H9 (cell line): Measurements from ENCODE around the gene SGSM2. TPM values are rescaled to one million over a fixed set of nuclear protein-coding genes. Genes with fewer than 3 reads are reported as not detected.

Experiments
- DNase-seq: peaks from one replicate; pipeline ENCODE4 v3.0.0-alpha.2; 2017
- H2AFZ ChIP-seq: one replicate; pipeline ENCODE4 v1.6.1; 2013; ENCODE audit warnings: mild to moderate bottlenecking, low read length, control low read depth, moderate library complexity
- H2AK5ac ChIP-seq: 2 replicates; pipeline ENCODE4 v1.6.1; 2013; ENCODE audit warnings: low read length, control low read depth, mixed read lengths; ENCODE audit not compliant: insufficient read length
- H2BK120ac ChIP-seq: one replicate; pipeline ENCODE4 v1.6.1; 2013; ENCODE audit warnings: low read depth, mild to moderate bottlenecking, low read length, control low read depth, inconsistent platforms; ENCODE audit not compliant: poor library complexity, severe bottlenecking
- H2BK12ac ChIP-seq: 2 replicates; pipeline ENCODE4 v1.6.1; 2013; ENCODE audit warnings: low read length, control low read depth, mixed read lengths, low read depth; ENCODE audit not compliant: insufficient read length
- H2BK15ac ChIP-seq: 2 replicates; pipeline ENCODE4 v1.6.1; 2013; ENCODE audit warnings: low read depth, low read length, control low read depth
- H2BK20ac ChIP-seq: one replicate; pipeline ENCODE4 v1.6.1; 2013; ENCODE audit warnings: low read depth, mild to moderate bottlenecking, low read length, control low read depth, inconsistent platforms; ENCODE audit not compliant: poor library complexity, severe bottlenecking
- H2BK5ac ChIP-seq: 2 replicates; pipeline ENCODE4 v1.6.1; 2013; ENCODE audit warnings: low read length, control low read depth, mixed read lengths; ENCODE audit not compliant: insufficient read length
- H3K14ac ChIP-seq: 2 replicates; pipeline ENCODE4 v1.6.1; 2013; ENCODE audit warnings: low read length, control low read depth; ENCODE audit not compliant: insufficient read depth
- H3K18ac ChIP-seq: 2 replicates; pipeline ENCODE4 v1.6.1; 2013; ENCODE audit warnings: low read depth, mild to moderate bottlenecking, mixed read lengths, low read length, control low read depth; ENCODE audit not compliant: insufficient read length
- H3K23ac ChIP-seq: 2 replicates; pipeline ENCODE4 v1.6.1; 2013; ENCODE audit warnings: low read length, control low read depth, mixed read lengths, low read depth; ENCODE audit not compliant: insufficient read length
- H3K23me2 ChIP-seq: 2 replicates; pipeline ENCODE4 v1.6.1; 2013; ENCODE audit warnings: low read depth, mild to moderate bottlenecking, mixed read lengths, low read length, control low read depth; ENCODE audit not compliant: insufficient read length, poor library complexity, severe bottlenecking
- H3K27ac ChIP-seq: 2 replicates; pipeline ENCODE4 v1.5.1; 2013; ENCODE audit warnings: low read length, control low read depth, mixed read lengths, low read depth; ENCODE audit not compliant: insufficient read length
- H3K27me3 ChIP-seq: 2 replicates; pipeline ENCODE4 v1.6.1; 2013; ENCODE audit warnings: low read length, control low read depth, inconsistent platforms; ENCODE audit not compliant: insufficient read depth
- H3K4ac ChIP-seq: 2 replicates; pipeline ENCODE4 v1.6.1; 2013; ENCODE audit warnings: low read depth, mild to moderate bottlenecking, control low read depth, inconsistent platforms, low read length, moderate library complexity
- H3K4me1 ChIP-seq: 2 replicates; pipeline ENCODE4 v1.6.1; 2013; ENCODE audit warnings: low read length, control low read depth, inconsistent platforms; ENCODE audit not compliant: insufficient read depth
- H3K4me2 ChIP-seq: 2 replicates; pipeline ENCODE4 v1.6.1; 2013; ENCODE audit warnings: low read length, control low read depth, mixed read lengths; ENCODE audit not compliant: insufficient read length, insufficient read depth
- H3K56ac ChIP-seq: 2 replicates; pipeline ENCODE4 v1.6.1; 2013; ENCODE audit warnings: low read depth, mild to moderate bottlenecking, mixed read lengths, low read length, control low read depth; ENCODE audit not compliant: insufficient read length
- H3K79me1 ChIP-seq: 2 replicates; pipeline ENCODE4 v1.6.1; 2013; ENCODE audit warnings: low read depth, mild to moderate bottlenecking, moderate library complexity, low read length, control low read depth, inconsistent platforms; ENCODE audit not compliant: insufficient read depth, poor library complexity, severe bottlenecking
- H3K79me2 ChIP-seq: 2 replicates; pipeline ENCODE4 v1.6.1; 2013; ENCODE audit warnings: low read length, control low read depth, inconsistent platforms; ENCODE audit not compliant: insufficient read depth
- H3K9ac ChIP-seq: 2 replicates; pipeline ENCODE4 v1.6.1; 2013; ENCODE audit warnings: low read length, control low read depth, mixed read lengths; ENCODE audit not compliant: insufficient read length; ENCODE audit errors: extremely low read depth
- H3K9me3 ChIP-seq: one replicate; pipeline ENCODE4 v1.6.1; 2013; ENCODE audit warnings: low read depth, low read length, inconsistent platforms; ENCODE audit not compliant: control insufficient read depth
- H3T11ph ChIP-seq: one replicate; pipeline ENCODE4 v1.6.1; 2013; ENCODE audit warnings: mild to moderate bottlenecking, low read length, control low read depth, inconsistent platforms
- H4K20me1 ChIP-seq: one replicate; pipeline ENCODE4 v1.6.1; 2013; ENCODE audit not compliant: control insufficient read depth, insufficient read length, insufficient read depth
- H4K5ac ChIP-seq: 2 replicates; pipeline ENCODE4 v1.6.1; 2013; ENCODE audit warnings: low read depth, mild to moderate bottlenecking, mixed read lengths, low read length, control low read depth; ENCODE audit not compliant: insufficient read length
- H4K8ac ChIP-seq: replicated peaks from 2 replicates; pipeline ENCODE4 v1.6.1; 2013; ENCODE audit warnings: low read length, control low read depth, mixed read lengths, low read depth; ENCODE audit not compliant: insufficient read length
- H4K91ac ChIP-seq: 2 replicates; pipeline ENCODE4 v1.6.1; 2013; ENCODE audit warnings: low read depth, mild to moderate bottlenecking, moderate library complexity, mixed read lengths, low read length, control low read depth; ENCODE audit not compliant: insufficient read length
- H3K27ac Mint-ChIP-seq, 3 experiments: 2 replicates in 2 of 3; 3 replicates in 1 of 3; pipeline ENCODE4 v1.8.0; 2020 to 2021; ENCODE audit warnings: mixed read lengths in 3 of 3, mild to moderate bottlenecking in 1 of 3, moderate library complexity in 1 of 3
- H3K27me3 Mint-ChIP-seq: 2 replicates; pipeline ENCODE4 v1.8.0; 2021; ENCODE audit warnings: low read depth, mild to moderate bottlenecking, moderate library complexity, mixed read lengths
- H3K36me3 Mint-ChIP-seq, 3 experiments: 2 replicates in 2 of 3; 3 replicates in 1 of 3; pipeline ENCODE4 v1.8.0; 2020 to 2021; ENCODE audit warnings: low read depth in 3 of 3, mixed read lengths in 3 of 3; ENCODE audit not compliant: insufficient read depth in 1 of 3
- H3K4me1 Mint-ChIP-seq, 2 experiments: 2 replicates each; pipeline ENCODE4 v1.8.0; 2020; ENCODE audit warnings: mixed read lengths in 2 of 2
- H3K4me3 Mint-ChIP-seq, 2 experiments: 2 replicates in 1 of 2; 3 replicates in 1 of 2; pipeline ENCODE4 v1.8.0; 2020 to 2021; ENCODE audit warnings: mild to moderate bottlenecking in 2 of 2, mixed read lengths in 2 of 2, moderate library complexity in 1 of 2
- H3K9me3 Mint-ChIP-seq, 2 experiments: 2 replicates in 1 of 2; 3 replicates in 1 of 2; pipeline ENCODE4 v1.8.0; 2020; ENCODE audit warnings: mild to moderate bottlenecking in 2 of 2, mixed read lengths in 2 of 2, moderate library complexity in 1 of 2
- CTCF ChIP-seq: fragments of 200-600 bp; sonication (generic); conservative IDR thresholded peaks from 3 replicates; pipeline ENCODE4 v1.8.0; 2021; ENCODE audit warnings: antibody characterized with exemption, mild to moderate bottlenecking
- WGBS: extraction: QIAGEN DNeasy Blood & Tissue Kit; methylation state at CpG from one replicate; pipeline ENCODE4 v1.1.7; 2013; ENCODE audit warnings: missing lambda C conversion rate, low lambda C conversion rate, mixed read lengths; ENCODE audit not compliant: insufficient read length; ENCODE audit errors: extremely low coverage; 5-methylcytosine and 5-hydroxymethylcytosine counted together
- total RNA-seq: library from RNA; stranded (reverse); gene quantifications from 2 replicates; pipeline ENCODE4 v1.2.1, GENCODE V29; 2021

SGSM2 gene
- total RNA-seq, 1 experiment from 2014 or later: 45.6 TPM

GRCh38 chr17:2380950-2381649 lies 43.8 kb downstream of the SGSM2 start:
- H3K4me3 Mint-ChIP-seq: no peak overlapping the region
- H3K9me3 Mint-ChIP-seq: no peaks in the 10 kb centered on the region
- no peaks in the 10 kb centered on the region for H3K27me3 ChIP-seq
- no peak overlapping the region for H3K27ac ChIP-seq
- no peaks in the 10 kb centered on the region for H4K20me1 ChIP-seq
- no peaks in the 10 kb centered on the region for H3K27me3 Mint-ChIP-seq
- H3K18ac ChIP-seq: no peak overlapping the region
- H4K91ac ChIP-seq: no peak overlapping the region
- H3K4me2 ChIP-seq: no peak overlapping the region
- no peak overlapping the region for H3K56ac ChIP-seq
- no peaks in the 10 kb centered on the region; the same call in 1 of the 2 replicates for H3K4me1 ChIP-seq
- no peak for DNase-seq
- no peaks in the 10 kb centered on the region for H3K23me2 ChIP-seq
- whole genome bisulfite sequencing: no CpG with 5 or more reads among the region's 15 CpGs
- no peaks in the 10 kb centered on the region for H3K79me2 ChIP-seq
- H2AFZ ChIP-seq: no peak overlapping the region
- H3K9ac ChIP-seq: no peak overlapping the region
- H3T11ph ChIP-seq: no peak overlapping the region
- H2BK5ac ChIP-seq: no peak overlapping the region
- no peaks in the 10 kb centered on the region for H3K79me1 ChIP-seq
- no peak overlapping the region for H3K27ac Mint-ChIP-seq
- H2AK5ac ChIP-seq: no peak overlapping the region
- H2BK120ac ChIP-seq: no peak overlapping the region
- no peak overlapping the region for H2BK15ac ChIP-seq
- H3K9me3 ChIP-seq: no peaks in the 10 kb centered on the region
- no peak overlapping the region for H3K23ac ChIP-seq
- no peak overlapping the region for H4K5ac ChIP-seq
- H2BK20ac ChIP-seq: no peak overlapping the region
- H2BK12ac ChIP-seq: no peak overlapping the region
- H3K36me3 Mint-ChIP-seq: peaks cover 1 to 27% (median 15%) of the 10 kb centered on the region in 3 experiments; a peak in 6 of 7 replicates
- no peak overlapping the region for H3K4ac ChIP-seq
- no peak overlapping the region for H3K14ac ChIP-seq
- peaks cover 10 to 21% of the 10 kb centered on the region in 2 experiments for H3K4me1 Mint-ChIP-seq
- no peak for TF ChIP-seq CTCF
- H4K8ac ChIP-seq: no peak overlapping the region
